Nucleus accumbens (tissue), 56 donors: ENCODE data around the gene KCNMB3.
"Not testable (repeated sequence)": the region's sequence is repeated elsewhere in the genome, so short reads cannot be mapped to it uniquely, and the experiment has no call there.

Experiments used
- DNase-seq, 56 donors: peaks; one replicate each; lab custom pipeline; 2025; lab: John Stamatoyannopoulos, UW

KCNMB3 gene

DNA sequence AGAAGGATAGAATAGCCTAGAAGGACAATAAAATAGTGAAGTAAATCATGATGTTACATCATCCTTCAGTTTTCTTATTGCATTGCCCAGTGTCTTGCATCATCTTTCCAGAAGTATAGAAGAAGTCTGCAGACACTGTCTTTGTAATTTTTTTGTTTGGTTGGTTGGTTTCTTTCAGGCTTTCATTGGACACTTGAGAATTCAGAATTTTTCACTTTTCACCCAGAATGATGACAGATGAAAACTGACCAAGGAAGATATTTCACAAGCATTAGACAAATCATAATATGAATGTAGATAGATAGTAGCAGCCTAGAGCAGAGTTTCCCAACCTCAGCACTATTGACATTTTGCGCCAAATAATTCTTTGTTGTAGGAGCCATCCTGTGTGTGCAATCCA lies 35.4 kb downstream of the KCNMB3 start:
- not testable (repeated sequence) for DNase-seq

DNA sequence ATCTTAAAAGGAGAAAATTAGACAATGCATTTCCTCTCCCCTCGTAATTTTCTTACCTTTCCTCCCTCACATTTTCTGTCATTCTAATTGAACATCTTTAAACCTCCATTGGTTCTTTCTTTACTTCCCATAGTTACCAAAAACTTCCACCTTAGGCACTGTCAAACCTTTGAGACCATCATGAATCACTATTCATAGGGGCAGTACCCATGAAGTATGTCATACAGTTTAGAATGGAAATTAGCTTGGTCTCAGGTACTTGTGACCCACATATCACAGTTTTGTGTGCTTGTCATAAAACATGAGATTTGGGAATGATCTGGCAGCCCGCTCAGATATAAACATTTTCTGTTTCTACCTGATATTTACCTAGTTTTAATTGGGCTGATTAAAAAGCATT lies 50.1 kb downstream of the KCNMB3 start:
- no peak for DNase-seq

DNA sequence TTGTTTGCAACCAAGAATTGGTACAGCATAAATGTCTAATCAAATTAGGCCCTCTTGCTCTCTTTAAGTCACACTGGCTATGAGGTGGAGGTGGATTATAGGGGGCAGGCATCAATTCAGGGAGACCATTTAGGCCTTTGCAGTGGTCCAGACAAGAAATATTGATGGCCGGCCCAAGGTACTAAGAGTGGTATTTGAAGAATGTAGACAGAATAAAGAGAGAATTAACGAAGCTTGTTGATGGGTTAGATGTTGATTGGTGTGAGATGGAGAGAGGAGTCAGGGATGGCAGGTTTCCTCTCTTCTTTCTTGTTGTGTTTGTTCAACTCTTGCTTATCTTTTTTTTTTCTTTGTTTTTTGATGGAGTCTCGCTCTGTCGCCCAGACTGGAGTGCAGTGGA lies 54.2 kb downstream of the KCNMB3 start:
- no peak for DNase-seq

DNA sequence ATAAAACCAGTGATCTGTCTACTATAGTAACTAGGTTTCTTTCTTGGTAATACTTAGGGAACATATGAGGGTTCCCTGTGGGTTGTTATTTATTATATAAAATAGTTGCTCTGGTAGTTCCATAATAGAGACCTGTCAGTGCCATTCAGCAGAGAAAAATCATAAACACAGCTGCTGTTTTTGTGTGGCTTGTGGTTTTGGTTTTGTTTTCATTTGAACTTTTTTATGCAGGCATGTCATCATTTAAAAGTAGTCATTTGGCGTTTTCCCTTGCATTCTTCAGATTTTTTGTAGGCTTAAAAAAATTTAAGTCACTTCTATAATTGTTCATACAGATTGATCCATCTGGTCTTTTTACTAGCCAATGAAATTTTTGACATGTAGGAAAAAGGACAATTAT lies 54.8 kb downstream of the KCNMB3 start:
- DNase-seq, result no peak

DNA sequence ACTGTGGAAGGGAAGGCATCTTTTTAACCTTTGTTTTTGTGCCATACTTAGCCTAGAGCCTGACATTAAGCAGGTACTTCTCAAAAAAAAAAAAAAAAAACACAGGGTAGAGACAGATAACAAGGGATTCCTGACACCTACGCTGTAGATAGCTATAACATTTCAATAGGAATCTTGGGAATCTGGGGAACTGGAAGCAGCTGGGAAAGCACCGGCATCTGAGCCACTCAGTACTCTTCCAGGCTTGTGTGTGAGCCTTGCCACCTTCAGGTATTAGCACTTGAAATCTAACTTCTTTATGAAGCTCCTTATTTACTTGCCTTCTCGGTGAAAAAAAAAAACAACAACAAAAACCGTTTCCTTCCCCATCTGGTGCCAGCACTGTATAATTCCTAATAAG lies 56.0 kb downstream of the KCNMB3 start:
- DNase-seq, result no peak
